K562 (cell line): Measurements from ENCODE around the gene KCP. TPM values are rescaled to one million over a fixed set of nuclear protein-coding genes. Genes with fewer than 3 reads are reported as not detected.

ENCODE experiments used
- BHLHE40 ChIP-seq: IDR thresholded peaks from 2 replicates; pipeline ENCODE4 v1.6.1; 2011; ENCODE audit warnings: low read length, improper control_type of control experiment
- HDAC2 ChIP-seq: fragments of 450-650 bp; IDR thresholded peaks from 2 replicates; pipeline ENCODE4 v1.6.1; 2016; ENCODE audit warnings: mild to moderate bottlenecking
- HIVEP1 ChIP-seq: fragments of 250-450 bp; sonication (Bioruptor Pico); IDR thresholded peaks from 2 replicates; pipeline ENCODE4 v1.4.0; 2020; ENCODE audit warnings: mild to moderate bottlenecking
- KAT7 ChIP-seq: sonication (generic); formaldehyde crosslinking; IDR thresholded peaks from 2 replicates; pipeline ENCODE4 v1.8.0; 2022; ENCODE audit warnings: missing genetic modification reagents, mild to moderate bottlenecking, borderline replicate concordance
- KLF13 ChIP-seq: fragments of 450-650 bp; IDR thresholded peaks from 2 replicates; pipeline ENCODE4 v1.6.1; 2016; ENCODE audit warnings: missing genetic modification characterization, low read depth, mild to moderate bottlenecking, missing compliant biosample characterization, moderate library complexity, borderline replicate concordance
- NBN ChIP-seq: fragments of 450-650 bp; IDR thresholded peaks from 2 replicates; pipeline ENCODE4 v1.6.1; 2016; ENCODE audit warnings: low read depth, mild to moderate bottlenecking
- PHF8 ChIP-seq: fragments of 200-600 bp; sonication (generic); IDR thresholded peaks from 2 replicates; pipeline ENCODE4 v1.6.1; 2012; ENCODE audit warnings: mixed run types, mild to moderate bottlenecking, inconsistent platforms, low read length, moderate library complexity, borderline replicate concordance
- SAFB ChIP-seq: fragments of 200-400 bp; formaldehyde crosslinking; IDR thresholded peaks from 2 replicates; pipeline ENCODE4 v1.6.1; 2017; ENCODE audit warnings: low read depth, low read length, borderline replicate concordance
- TCF3 ChIP-seq: sonication (generic); formaldehyde crosslinking; IDR thresholded peaks from 2 replicates; pipeline ENCODE4 v1.4.0; 2020; ENCODE audit warnings: mild to moderate bottlenecking, missing genetic modification reagents
- ZBTB7A ChIP-seq: IDR thresholded peaks from 2 replicates; pipeline ENCODE4 v1.6.1; 2011; ENCODE audit warnings: low read depth, mild to moderate bottlenecking, low read length, moderate library complexity, borderline replicate concordance; ENCODE audit not compliant: control insufficient read depth
- ZNF224 ChIP-seq: sonication (generic); formaldehyde crosslinking; IDR thresholded peaks from 2 replicates; pipeline ENCODE4 v1.8.0; 2022; ENCODE audit warnings: mild to moderate bottlenecking, missing genetic modification reagents
- ZNF232 ChIP-seq: sonication (generic); formaldehyde crosslinking; IDR thresholded peaks from 2 replicates; pipeline ENCODE4 v1.8.0; 2022; ENCODE audit warnings: mild to moderate bottlenecking, missing genetic modification reagents
- ZNF778 ChIP-seq: fragments of 450-650 bp; formaldehyde crosslinking; IDR thresholded peaks from 2 replicates; pipeline ENCODE4 v1.4.0; 2020; ENCODE audit warnings: mild to moderate bottlenecking, moderate library complexity
- ZNF785 ChIP-seq: fragments of 250-450 bp; sonication (Bioruptor Pico); IDR thresholded peaks from 2 replicates; pipeline ENCODE4 v1.4.0; 2020; ENCODE audit warnings: mild to moderate bottlenecking
- polyA plus RNA-seq, 8 experiments: library from polyadenylated mRNA; depleted of rRNA in 4 of 8; stranded (reverse) in 5 of 8; unstranded in 3 of 8; fragments of >200 nt; fragmentation: Nextera tagmentation in 2 of 8; fragmentation: Illumina TruSeq in 1 of 8; extraction: Ambion mirVana in 2 of 8; extraction: Trizol in 1 of 8; gene quantifications; 2 replicates each; pipeline versions ENCODE4 v1.2.1 to v1.2.3, GENCODE V29; 2011 to 2014; ENCODE audit warnings: inconsistent platforms in 1 of 8, missing spikeins in 1 of 8
- total RNA-seq, 7 experiments: library from RNA; depleted of rRNA in 6 of 7; stranded (reverse); fragments of >200 nt in 6 of 7; fragmentation: Illumina TruSeq in 2 of 7; extraction: Trizol in 2 of 7; gene quantifications; 2 replicates each; pipeline versions ENCODE4 v1.2.1 to v1.2.3, GENCODE V29; 2011 to 2021; ENCODE audit warnings: low replicate concordance in 1 of 7
- TF ChIP-seq, protein P1 (sequence below): sonication (generic); formaldehyde crosslinking; IDR thresholded peaks from 2 replicates; pipeline ENCODE4 v1.8.0; 2022; ENCODE audit warnings: mild to moderate bottlenecking, missing genetic modification reagents
- TF ChIP-seq, protein P2 (sequence below): sonication (generic); formaldehyde crosslinking; IDR thresholded peaks from 2 replicates; pipeline ENCODE4 v1.4.0; 2020; ENCODE audit warnings: mild to moderate bottlenecking, missing genetic modification reagents
- TF ChIP-seq, protein P3 (sequence below): sonication (generic); formaldehyde crosslinking; IDR thresholded peaks from 2 replicates; pipeline ENCODE4 v1.8.0; 2022; ENCODE audit warnings: mild to moderate bottlenecking, missing genetic modification reagents, borderline replicate concordance
- TF ChIP-seq, protein P4 (sequence below): fragments of 250-450 bp; sonication (Bioruptor Pico); IDR thresholded peaks from 2 replicates; pipeline ENCODE4 v1.5.0; 2021

Gene KCP
- total and polyA plus RNA-seq, 9 of the 15 experiments (the other 6 are each of a cell fraction or from before 2014, with no cell fraction given), result 0.06 to 0.17 (median 0.12) TPM; not detected in 3

DNA sequence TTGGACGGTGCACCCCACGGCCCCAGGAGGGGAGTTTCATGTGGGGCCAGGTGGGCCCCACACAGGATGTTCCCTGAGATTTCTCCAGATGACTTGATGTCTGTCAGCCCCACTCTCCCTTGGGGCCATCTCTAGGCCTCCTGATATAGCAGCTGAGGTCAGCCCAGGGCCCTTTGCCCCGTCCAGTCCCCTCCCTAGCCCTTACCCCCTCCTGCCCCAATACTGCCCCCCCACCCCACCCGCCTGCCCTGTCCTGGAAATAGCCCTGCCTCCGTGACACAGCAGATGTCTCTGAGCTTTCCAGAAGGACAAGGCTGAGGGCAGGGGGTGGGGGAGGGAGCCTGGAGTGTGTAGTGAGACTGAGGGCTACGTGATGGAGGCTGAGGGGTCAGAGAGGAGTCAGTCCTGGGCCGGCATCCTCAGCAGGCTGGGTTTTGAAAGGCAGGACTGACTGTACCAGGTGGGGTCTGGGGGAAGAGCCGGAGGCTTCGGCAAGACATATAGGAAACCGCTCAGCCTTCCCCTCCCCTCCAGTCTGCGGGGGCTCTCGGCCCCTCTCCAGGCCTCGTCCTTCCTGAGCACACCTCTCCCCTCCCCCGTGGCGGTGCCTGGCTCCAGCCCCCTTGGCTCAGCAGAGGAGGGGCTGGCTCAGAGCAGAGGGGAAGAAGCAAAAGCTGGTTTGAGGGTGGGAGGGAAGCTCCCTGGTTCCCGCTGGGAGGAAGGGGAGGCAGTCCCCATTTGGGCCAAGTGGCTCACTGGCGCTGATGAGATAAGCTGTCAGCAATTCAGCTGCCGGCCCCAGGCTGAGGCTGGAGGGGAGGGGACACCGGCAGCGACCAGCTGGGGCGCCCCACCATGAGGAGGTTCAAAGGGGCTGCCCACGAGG is 78.3 kb downstream of the KCP start (continued):
- TF ChIP-seq, protein P1, sequence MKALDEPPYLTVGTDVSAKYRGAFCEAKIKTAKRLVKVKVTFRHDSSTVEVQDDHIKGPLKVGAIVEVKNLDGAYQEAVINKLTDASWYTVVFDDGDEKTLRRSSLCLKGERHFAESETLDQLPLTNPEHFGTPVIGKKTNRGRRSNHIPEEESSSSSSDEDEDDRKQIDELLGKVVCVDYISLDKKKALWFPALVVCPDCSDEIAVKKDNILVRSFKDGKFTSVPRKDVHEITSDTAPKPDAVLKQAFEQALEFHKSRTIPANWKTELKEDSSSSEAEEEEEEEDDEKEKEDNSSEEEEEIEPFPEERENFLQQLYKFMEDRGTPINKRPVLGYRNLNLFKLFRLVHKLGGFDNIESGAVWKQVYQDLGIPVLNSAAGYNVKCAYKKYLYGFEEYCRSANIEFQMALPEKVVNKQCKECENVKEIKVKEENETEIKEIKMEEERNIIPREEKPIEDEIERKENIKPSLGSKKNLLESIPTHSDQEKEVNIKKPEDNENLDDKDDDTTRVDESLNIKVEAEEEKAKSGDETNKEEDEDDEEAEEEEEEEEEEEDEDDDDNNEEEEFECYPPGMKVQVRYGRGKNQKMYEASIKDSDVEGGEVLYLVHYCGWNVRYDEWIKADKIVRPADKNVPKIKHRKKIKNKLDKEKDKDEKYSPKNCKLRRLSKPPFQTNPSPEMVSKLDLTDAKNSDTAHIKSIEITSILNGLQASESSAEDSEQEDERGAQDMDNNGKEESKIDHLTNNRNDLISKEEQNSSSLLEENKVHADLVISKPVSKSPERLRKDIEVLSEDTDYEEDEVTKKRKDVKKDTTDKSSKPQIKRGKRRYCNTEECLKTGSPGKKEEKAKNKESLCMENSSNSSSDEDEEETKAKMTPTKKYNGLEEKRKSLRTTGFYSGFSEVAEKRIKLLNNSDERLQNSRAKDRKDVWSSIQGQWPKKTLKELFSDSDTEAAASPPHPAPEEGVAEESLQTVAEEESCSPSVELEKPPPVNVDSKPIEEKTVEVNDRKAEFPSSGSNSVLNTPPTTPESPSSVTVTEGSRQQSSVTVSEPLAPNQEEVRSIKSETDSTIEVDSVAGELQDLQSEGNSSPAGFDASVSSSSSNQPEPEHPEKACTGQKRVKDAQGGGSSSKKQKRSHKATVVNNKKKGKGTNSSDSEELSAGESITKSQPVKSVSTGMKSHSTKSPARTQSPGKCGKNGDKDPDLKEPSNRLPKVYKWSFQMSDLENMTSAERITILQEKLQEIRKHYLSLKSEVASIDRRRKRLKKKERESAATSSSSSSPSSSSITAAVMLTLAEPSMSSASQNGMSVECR (CRISPR knock-in tag), result peak; percentile 84
- TF ChIP-seq ZBTB7A, result peak; percentile 94
- TF ChIP-seq PHF8, result peak; percentile 32; the same call in 1 of the 2 replicates
- no peak for TF ChIP-seq ZNF778 (CRISPR knock-in tag)
- TF ChIP-seq, protein P2, sequence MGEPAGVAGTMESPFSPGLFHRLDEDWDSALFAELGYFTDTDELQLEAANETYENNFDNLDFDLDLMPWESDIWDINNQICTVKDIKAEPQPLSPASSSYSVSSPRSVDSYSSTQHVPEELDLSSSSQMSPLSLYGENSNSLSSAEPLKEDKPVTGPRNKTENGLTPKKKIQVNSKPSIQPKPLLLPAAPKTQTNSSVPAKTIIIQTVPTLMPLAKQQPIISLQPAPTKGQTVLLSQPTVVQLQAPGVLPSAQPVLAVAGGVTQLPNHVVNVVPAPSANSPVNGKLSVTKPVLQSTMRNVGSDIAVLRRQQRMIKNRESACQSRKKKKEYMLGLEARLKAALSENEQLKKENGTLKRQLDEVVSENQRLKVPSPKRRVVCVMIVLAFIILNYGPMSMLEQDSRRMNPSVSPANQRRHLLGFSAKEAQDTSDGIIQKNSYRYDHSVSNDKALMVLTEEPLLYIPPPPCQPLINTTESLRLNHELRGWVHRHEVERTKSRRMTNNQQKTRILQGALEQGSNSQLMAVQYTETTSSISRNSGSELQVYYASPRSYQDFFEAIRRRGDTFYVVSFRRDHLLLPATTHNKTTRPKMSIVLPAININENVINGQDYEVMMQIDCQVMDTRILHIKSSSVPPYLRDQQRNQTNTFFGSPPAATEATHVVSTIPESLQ (CRISPR knock-in tag), result peak; percentile 89; the same call in 1 of the 2 replicates
- peak; percentile 72 for TF ChIP-seq TCF3 (CRISPR knock-in tag)
- peak; percentile 80 for TF ChIP-seq HDAC2
- TF ChIP-seq ZNF224 (CRISPR knock-in tag), result no peak
- TF ChIP-seq BHLHE40, result peak; percentile 25
- TF ChIP-seq ZNF785 (CRISPR knock-in tag), result no peak
- TF ChIP-seq SAFB, result no peak
- TF ChIP-seq, protein P3, sequence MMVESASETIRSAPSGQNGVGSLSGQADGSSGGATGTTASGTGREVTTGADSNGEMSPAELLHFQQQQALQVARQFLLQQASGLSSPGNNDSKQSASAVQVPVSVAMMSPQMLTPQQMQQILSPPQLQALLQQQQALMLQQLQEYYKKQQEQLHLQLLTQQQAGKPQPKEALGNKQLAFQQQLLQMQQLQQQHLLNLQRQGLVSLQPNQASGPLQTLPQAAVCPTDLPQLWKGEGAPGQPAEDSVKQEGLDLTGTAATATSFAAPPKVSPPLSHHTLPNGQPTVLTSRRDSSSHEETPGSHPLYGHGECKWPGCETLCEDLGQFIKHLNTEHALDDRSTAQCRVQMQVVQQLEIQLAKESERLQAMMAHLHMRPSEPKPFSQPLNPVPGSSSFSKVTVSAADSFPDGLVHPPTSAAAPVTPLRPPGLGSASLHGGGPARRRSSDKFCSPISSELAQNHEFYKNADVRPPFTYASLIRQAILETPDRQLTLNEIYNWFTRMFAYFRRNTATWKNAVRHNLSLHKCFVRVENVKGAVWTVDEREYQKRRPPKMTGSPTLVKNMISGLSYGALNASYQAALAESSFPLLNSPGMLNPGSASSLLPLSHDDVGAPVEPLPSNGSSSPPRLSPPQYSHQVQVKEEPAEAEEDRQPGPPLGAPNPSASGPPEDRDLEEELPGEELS (CRISPR knock-in tag), result 0 out of 2 replicates have a peak, but pooled peaks have one; percentile 13
- TF ChIP-seq HIVEP1 (CRISPR knock-in tag), result no peak
- TF ChIP-seq ZNF232 (CRISPR knock-in tag), result no peak
- peak; percentile 30; the same call in 1 of the 2 replicates for TF ChIP-seq KLF13 (tag)
- TF ChIP-seq, protein P4, sequence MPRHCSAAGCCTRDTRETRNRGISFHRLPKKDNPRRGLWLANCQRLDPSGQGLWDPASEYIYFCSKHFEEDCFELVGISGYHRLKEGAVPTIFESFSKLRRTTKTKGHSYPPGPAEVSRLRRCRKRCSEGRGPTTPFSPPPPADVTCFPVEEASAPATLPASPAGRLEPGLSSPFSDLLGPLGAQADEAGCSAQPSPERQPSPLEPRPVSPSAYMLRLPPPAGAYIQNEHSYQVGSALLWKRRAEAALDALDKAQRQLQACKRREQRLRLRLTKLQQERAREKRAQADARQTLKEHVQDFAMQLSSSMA (CRISPR knock-in tag), result no peak
- TF ChIP-seq KAT7, result no peak; the same call in 1 of the 2 replicates
- TF ChIP-seq NBN, result peak; percentile 78
